ENCODE measurements around the gene RC3H1.

Gene RC3H1

GRCh38 chr1:174052621-174053020 is 30.5 kb upstream of the RC3H1 start:
- no peak for TF ChIP-seq GABPA (IDR thresholded peaks at IDR 0.05; ENCODE audit: low read depth)
- TF ChIP-seq, protein P1, sequence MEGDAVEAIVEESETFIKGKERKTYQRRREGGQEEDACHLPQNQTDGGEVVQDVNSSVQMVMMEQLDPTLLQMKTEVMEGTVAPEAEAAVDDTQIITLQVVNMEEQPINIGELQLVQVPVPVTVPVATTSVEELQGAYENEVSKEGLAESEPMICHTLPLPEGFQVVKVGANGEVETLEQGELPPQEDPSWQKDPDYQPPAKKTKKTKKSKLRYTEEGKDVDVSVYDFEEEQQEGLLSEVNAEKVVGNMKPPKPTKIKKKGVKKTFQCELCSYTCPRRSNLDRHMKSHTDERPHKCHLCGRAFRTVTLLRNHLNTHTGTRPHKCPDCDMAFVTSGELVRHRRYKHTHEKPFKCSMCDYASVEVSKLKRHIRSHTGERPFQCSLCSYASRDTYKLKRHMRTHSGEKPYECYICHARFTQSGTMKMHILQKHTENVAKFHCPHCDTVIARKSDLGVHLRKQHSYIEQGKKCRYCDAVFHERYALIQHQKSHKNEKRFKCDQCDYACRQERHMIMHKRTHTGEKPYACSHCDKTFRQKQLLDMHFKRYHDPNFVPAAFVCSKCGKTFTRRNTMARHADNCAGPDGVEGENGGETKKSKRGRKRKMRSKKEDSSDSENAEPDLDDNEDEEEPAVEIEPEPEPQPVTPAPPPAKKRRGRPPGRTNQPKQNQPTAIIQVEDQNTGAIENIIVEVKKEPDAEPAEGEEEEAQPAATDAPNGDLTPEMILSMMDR (IDR thresholded peaks at IDR 0.05; ENCODE audit: insufficient read depth, low read length) = no peak
- no peak for TF ChIP-seq POLR2AphosphoS5 (IDR thresholded peaks at IDR 0.05; ENCODE audit: low read depth)
- no peak for TF ChIP-seq SPI1 (IDR thresholded peaks at IDR 0.05; ENCODE audit: borderline replicate concordance, low read depth)
- TF ChIP-seq, protein P2, sequence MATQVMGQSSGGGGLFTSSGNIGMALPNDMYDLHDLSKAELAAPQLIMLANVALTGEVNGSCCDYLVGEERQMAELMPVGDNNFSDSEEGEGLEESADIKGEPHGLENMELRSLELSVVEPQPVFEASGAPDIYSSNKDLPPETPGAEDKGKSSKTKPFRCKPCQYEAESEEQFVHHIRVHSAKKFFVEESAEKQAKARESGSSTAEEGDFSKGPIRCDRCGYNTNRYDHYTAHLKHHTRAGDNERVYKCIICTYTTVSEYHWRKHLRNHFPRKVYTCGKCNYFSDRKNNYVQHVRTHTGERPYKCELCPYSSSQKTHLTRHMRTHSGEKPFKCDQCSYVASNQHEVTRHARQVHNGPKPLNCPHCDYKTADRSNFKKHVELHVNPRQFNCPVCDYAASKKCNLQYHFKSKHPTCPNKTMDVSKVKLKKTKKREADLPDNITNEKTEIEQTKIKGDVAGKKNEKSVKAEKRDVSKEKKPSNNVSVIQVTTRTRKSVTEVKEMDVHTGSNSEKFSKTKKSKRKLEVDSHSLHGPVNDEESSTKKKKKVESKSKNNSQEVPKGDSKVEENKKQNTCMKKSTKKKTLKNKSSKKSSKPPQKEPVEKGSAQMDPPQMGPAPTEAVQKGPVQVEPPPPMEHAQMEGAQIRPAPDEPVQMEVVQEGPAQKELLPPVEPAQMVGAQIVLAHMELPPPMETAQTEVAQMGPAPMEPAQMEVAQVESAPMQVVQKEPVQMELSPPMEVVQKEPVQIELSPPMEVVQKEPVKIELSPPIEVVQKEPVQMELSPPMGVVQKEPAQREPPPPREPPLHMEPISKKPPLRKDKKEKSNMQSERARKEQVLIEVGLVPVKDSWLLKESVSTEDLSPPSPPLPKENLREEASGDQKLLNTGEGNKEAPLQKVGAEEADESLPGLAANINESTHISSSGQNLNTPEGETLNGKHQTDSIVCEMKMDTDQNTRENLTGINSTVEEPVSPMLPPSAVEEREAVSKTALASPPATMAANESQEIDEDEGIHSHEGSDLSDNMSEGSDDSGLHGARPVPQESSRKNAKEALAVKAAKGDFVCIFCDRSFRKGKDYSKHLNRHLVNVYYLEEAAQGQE (IDR thresholded peaks at IDR 0.05; ENCODE audit: insufficient replicate concordance, low read depth) = no peak
- no peaks in the 10 kb centered on the region for H3K27me3 ChIP-seq (ENCODE audit: insufficient read depth, poor library complexity, severe bottlenecking)
- H3K27ac ChIP-seq (replicated peaks) = no peak overlapping the region
- H3K4me3 ChIP-seq (replicated peaks; ENCODE audit: insufficient read depth, low read length) = no peak overlapping the region
- DNase-seq (ENCODE audit: low read depth in 1 of 2, low spot score in 1 of 2) = no peak

- DNase-seq (ENCODE audit: low read depth in 1 of 2, low spot score in 1 of 2) = no peak
- Histone ChIP-seq H3K27ac (replicated peaks) (no peak overlapping the region), H3K4me3 (replicated peaks; ENCODE audit: insufficient read depth, low read length) (no peak overlapping the region), H3K27me3 (ENCODE audit: insufficient read depth, poor library complexity, severe bottlenecking) (no peaks in the 10 kb centered on the region)
- TF ChIP-seq, protein P1 (IDR thresholded peaks at IDR 0.05; ENCODE audit: insufficient read depth, low read length) = no peak
- no peak for TF ChIP-seq GABPA (IDR thresholded peaks at IDR 0.05; ENCODE audit: low read depth)
- TF ChIP-seq SPI1 (IDR thresholded peaks at IDR 0.05; ENCODE audit: borderline replicate concordance, low read depth) = no peak
- TF ChIP-seq, protein P2 (IDR thresholded peaks at IDR 0.05; ENCODE audit: insufficient replicate concordance, low read depth) = no peak
- TF ChIP-seq POLR2AphosphoS5 (IDR thresholded peaks at IDR 0.05; ENCODE audit: low read depth) = no peak
Observed at GRCh38 chr1:174051956-174052355, 29.8 kb upstream of the RC3H1 start.

- DNase-seq (ENCODE audit: low read depth in 1 of 2, low spot score in 1 of 2) = no peak
- Histone ChIP-seq H3K27me3 (ENCODE audit: insufficient read depth, poor library complexity, severe bottlenecking) (no peaks in the 10 kb centered on the region), H3K27ac (replicated peaks) (no peak overlapping the region), H3K4me3 (replicated peaks; ENCODE audit: insufficient read depth, low read length) (no peak overlapping the region)
- no peak for TF ChIP-seq GABPA (IDR thresholded peaks at IDR 0.05; ENCODE audit: low read depth)
- TF ChIP-seq, protein P1 (IDR thresholded peaks at IDR 0.05; ENCODE audit: insufficient read depth, low read length) = no peak
- TF ChIP-seq SPI1 (IDR thresholded peaks at IDR 0.05; ENCODE audit: borderline replicate concordance, low read depth) = no peak
- TF ChIP-seq POLR2AphosphoS5 (IDR thresholded peaks at IDR 0.05; ENCODE audit: low read depth) = no peak
- TF ChIP-seq, protein P2 (IDR thresholded peaks at IDR 0.05; ENCODE audit: insufficient replicate concordance, low read depth) = no peak
Observed at GRCh38 chr1:174049514-174049913, 27.4 kb upstream of the RC3H1 start.
